Activated CD8-positive, alpha-beta memory T cell treated with anti-CD3 and anti-CD28 coated beads, Interleukin-2, amount 50 U/mL, for 4 hours (primary cell): ENCODE data around the gene PP2D1.
"Not testable (repeated sequence)": the region's sequence is repeated elsewhere in the genome, so short reads cannot be mapped to it uniquely, and the experiment has no call there.

Experiments
- DNase-seq: peaks from one replicate; pipeline ENCODE4 v3.0.0-alpha.2; 2020

The PP2D1 gene

DNA sequence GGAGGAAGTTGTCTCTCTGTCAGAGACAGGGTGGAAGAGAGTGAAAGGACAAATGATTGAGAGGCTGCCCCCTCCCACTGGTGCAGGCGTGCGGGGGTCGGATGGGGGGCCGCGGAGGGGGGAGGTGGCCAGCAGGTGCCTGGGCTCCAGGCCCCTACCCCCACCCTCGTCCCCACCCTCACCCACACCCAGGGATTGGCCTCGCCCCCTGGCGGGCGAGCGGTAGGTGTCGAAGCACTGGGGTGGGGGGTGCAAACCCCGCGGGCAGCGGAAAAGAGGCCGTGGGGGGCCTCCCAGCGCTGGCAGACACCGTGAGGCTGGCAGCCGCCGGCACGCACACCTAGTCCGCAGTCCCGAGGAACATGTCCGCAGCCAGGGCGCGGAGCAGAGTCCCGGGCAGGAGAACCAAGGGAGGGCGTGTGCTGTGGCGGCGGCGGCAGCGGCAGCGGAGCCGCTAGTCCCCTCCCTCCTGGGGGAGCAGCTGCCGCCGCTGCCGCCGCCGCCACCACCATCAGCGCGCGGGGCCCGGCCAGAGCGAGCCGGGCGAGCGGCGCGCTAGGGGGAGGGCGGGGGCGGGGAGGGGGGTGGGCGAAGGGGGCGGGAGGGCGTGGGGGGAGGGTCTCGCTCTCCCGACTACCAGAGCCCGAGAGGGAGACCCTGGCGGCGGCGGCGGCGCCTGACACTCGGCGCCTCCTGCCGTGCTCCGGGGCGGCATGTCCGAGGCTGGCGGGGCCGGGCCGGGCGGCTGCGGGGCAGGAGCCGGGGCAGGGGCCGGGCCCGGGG is 27.9 kb upstream of the PP2D1 start, which contains the start of gene KAT2B:
TSS of gene KAT2B (plus strand) at position 682 of the 783 bp plus-strand sequence. CDS start at position 714, 32 bp downstream.
- DNase-seq: peak; percentile 83

DNA sequence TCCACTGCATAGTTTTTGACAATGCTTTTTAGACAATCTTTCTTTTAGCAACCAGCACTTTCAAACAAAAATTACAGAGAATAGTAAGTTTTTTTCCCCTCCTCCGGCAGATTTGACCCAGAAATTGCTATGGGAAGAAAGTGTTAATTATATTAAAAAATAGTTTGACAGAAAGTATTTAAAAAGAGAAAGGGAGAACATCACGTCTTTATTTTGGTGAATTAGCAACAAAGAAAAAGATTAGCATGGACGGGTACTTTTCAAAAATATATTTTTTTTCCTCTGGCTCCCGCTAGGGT is 27.4 kb upstream of the PP2D1 start:
- DNase-seq: no peak

DNA sequence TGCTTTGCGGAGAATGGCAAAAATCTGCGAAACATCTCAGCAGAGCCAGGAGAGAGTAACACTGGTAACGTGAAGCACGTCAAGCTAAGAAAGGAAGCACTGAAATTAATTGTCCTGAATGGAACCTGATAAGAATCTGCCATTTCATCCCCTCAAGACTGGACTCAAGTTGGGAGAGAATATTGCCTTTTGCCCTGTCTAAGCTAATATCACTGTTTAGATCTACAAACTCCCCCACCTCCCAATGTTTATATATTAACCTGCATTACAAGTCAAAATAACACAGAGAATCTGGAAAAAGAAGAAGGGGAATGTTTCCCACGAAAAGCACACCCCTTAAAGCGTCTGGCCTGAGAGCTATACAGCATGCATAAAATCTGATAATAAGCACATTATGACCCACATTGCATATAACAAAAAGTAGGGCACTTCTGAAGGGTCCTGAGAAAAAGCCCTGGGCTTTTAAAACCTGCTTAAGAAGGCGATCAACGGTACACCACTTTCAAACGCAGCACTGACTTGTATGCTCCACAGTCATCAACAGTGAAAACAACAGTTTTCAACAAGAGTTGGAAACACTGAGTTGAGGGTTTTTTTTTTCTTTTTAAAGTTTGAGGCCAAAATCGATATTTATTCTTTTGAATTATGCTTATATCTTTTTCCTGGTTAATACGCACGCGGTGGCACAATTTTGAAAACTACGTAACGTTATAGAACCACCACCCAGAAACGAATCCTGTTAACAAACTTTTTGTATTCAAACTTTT is 26.8 kb upstream of the PP2D1 start:
- no peak for DNase-seq

DNA sequence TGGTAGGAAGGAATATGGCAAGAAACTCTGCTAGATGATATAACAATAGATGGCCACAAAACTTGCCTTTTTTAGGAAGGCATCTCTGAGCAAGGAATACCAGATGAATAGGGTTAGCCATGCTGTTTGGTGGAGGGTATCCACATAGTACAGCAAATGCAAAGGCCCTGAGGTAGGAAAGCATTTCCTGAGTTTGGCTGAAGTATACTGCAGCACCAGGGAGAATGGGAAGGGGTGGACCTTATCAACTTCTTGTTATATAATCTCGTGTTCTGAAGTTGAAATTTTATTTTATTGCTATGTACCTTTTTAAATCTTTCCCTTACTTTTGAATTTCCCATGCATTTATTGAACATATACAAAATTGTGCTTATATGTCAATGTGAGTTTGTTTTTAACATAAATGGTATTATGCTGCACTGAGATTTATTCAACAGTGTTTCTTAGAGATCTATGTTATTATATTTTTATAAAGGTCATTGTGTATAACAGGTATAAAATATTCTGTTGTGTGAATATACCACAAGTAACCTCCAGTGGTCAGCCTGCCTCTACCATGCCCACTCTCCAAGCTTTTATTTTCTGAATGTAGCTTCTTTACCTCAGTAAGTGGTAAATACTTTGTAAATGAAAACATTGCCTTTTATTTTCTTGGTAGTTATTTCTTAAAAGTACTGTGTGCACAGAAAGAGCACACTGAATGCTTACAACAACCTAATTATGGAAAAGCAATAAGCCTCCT is 25.4 kb upstream of the PP2D1 start:
- no peak for DNase-seq

DNA sequence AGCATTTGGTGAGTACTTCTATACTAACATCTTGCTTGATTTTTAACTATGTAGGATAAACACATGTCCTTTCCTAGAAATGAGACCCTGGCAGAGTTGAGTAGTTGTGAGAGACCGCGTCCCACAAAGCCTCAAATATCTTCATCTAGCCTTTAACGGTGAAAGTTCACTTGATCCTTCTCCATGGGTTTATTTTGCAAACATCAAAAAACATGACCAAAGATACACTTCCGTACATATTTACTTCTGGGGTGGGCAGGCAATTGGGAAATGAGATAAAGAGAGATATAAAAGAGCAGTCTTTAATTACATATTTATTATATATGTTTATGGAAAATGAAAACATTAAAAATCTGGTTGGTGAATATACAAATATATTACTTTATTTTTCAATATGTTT is 23.0 kb upstream of the PP2D1 start:
- DNase-seq: no peak

DNA sequence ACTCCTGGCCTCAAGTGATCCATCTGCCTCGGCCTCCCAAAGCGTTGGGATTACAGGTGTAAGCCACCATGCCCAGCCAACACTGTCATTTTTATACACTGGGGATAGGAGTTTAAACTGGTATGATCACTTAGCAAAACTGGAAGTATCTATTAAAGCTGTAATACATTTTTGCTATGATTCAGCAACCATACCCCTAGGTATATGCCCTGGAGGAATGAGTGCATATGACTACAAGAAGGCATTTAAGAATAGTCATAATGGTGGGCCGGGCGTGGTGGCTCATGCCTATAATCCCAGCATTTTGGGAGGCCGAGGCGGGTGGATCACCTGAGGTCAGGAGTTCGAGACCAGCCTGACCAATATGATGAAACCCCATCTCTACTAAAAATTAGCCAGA is 19.9 kb upstream of the PP2D1 start:
- not testable (repeated sequence) for DNase-seq

DNA sequence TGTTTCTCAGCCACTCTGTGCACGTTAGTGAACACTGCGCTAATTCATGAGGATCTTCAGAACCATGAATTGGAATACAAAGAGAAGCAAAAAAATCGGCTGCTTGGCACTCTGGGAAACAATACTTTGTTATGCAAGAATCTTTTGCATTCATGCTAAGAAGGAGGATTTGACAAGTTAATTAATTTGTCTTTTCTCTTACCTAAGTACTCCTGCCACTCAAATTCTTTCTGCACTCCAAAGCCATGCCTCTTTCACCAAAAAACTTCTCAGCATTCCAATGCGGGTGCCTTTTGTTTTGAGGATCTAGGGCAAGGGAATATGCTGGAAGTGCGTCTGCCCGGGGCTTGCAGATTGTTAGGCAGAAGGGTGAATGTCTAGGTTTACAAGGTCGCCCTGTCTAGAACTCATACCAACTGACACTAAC is 16.9 kb upstream of the PP2D1 start:
- no peak for DNase-seq

DNA sequence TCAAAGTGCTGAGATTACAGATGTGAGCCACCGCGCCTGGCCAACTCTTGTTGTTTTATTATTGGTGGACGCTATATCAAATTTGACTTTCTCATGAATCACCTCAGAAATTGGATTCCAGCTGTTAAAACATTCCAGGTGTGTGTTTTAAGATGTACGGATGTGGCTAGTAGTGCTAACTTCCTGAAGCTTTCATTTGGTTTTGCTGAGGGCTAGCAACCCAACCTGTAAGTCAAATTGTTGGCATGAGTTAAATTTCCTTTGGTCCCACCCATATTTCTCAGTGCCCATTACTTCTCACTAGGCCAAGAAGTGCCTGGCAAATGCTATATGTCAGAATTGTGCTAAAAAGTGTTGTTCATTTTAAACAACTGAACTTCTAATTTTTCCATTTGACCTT is 15.1 kb upstream of the PP2D1 start:
- DNase-seq: no peak

DNA sequence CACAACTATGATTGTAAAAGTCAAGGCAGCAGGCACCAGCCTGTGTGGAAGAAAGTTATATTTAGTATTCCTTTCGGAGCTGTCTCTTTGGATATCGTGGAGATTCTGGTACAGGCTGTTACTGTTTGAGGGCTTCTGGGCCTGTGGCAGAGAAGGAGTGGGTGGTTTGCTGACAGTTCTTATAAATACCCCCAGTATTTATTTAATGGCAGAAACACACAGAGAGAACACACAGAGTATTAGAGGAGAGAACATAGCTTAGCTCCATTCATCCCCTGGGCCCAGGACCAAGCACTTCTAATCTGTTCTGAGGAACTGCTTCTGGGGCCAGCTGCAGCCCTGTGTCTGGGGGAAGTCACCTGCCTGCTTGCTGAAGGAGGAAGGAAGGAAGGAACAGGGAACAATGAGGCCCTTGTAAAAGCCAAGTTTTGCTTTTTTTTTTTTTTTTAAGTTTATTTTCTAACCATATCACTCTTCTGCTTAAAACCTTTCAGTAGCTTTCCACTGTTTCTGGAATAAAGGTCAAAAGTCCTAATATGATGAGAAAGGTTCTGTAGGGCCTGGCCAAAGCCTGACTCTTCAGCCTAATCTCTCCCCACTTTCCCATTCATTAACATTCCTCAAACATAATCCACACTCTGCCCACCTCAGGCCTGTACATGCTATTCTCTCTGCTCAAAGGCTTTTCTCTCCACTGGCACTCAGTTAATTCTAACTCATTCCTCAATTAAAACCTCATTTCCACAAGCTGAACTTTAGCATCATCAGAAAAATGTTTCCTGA is 11.8 kb upstream of the PP2D1 start:
- DNase-seq: no peak

DNA sequence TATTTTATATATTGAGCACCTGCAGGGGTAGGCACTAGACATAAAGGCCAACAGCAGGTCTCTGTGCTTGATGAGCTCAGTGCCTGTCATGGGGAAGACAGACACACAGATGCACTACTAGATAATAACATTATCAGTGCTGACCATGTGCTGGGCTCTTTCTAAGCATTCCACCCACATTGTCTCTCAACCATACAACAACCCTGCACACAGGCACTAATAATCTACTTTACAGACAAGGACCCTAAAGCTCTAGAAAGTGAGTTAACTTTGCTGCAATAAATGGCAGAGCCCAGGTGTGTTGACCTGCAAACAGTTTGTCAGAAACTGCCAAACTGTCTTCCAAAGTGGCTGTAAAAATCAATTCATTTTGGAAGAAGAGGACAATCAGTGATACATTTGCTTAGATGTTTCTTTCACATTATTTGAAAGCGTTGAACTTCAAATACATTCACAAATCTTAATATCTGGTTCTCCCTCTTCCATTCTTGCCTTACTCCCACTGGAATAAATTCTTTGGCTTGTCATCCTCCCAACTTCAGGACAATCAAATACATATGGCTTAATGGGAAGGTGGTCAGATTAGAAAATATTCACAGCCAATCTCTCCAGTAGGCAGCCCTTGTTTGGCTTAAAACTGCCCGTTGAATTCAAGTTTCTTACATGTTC is 11.0 kb upstream of the PP2D1 start:
- no peak for DNase-seq

DNA sequence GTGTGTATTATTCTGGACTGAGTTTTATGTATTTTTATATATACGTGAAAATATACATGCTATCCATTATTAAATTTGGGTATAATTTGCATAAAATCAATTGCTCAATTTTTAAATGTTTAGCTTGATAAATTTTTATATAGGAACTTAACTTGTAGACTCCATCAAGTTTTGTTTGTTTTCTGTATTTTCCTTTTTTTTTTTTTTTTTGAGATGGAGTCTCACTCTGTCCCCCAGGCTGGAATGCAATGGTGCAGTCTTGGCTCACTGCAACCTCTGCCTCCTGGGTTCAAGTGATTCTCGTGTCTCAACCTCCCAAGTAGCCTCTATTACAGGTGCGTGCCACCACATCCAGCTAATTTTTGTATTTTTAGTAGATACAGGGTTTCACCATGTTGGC is 4.0 kb upstream of the PP2D1 start:
- not testable (repeated sequence) for DNase-seq

DNA sequence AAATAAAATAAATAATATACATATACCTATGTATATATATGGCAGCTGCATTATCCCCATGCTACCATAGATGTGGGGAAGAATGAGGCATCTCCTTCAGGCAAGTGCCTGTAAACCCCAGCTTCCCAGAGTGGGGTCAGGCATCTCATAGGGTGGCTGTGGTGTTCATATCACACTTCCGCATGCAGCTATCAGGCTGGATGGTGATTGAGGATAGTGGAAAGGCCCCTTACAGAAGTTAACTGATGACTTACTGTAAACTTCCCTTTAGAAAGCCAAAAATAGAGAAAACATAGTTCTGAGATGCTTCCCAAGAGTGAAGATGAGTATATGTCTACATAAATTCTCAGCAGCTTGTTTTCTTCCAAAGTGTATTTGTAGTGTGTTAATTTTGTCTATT is 3.5 kb upstream of the PP2D1 start:
- DNase-seq: no peak

DNA sequence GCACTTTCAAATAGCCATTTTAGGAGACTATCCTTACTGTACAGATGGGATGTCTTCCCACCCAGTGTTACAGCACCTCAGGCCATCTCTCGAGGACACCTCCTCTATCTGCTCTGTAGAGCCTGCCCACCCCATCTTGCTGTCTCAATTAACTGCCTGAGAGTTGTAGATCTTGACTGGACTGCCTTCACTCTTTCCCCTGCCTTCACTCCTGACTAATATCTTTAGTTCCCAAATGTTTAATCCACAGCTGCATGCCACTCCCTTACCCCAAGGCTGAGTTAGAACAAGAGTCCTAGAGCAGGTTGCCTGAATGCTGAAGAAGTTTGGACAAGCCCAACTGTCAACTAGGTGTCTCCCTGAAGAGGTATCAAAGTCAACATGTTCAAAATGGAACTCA is 1.3 kb upstream of the PP2D1 start:
- DNase-seq: no peak

DNA sequence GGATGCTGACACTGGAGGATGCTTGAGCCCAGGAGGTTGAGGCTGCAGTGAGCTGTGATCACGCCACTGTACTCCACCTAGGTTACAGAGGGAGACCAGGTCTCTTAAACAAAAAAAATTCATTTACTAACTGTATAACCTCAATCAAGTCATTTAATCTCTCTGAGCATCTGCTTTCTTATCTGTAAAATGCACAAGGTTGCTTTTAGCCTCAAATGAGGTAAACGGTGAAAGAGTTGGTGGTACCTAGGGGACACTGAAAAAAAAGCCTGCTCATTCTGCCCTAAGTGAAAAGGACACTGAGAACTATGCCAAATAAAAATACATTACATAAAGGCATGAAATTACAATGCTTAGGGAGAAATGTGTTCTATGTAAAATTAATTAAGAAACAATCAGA is 3.4 kb downstream of the PP2D1 start:
- DNase-seq: no peak

DNA sequence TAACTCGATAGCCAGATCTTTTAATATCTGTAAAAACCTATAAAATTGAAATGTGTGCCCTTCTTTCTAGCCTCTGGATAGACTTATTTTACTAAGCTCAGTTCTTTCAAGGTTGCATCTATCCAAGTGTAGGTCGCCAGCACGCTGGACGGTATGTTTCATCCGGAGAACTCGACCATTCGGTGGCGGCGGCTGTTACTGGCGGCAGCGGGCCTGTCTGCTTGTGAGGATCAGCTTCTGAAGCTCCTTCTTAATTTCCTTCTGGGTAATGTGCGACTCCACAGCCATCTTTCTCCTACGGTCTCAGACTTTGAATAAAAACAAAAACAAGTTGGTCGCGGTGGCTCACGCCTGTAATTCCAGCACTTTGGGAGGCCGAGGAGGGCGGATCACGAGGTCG is 4.1 kb downstream of the PP2D1 start:
- DNase-seq: no peak

DNA sequence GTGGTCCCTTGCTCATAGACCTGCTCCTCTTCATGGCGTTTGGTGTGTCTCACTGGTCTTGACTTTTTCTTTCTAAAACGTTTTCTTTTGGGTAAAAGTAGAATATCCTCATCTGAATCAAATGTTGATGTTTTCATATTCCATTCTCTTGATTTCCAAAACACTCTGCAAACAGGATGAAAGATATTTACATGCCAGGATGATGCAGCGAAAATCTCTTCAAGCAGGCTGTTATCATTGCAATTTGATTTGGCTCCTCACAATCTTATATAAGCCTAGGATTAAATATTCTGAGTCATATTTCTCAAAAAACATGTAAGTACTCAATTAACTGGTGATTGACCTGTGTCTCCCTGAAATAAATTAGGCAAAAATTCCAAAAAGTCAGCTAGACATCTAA is 10.1 kb downstream of the PP2D1 start:
- no peak for DNase-seq

DNA sequence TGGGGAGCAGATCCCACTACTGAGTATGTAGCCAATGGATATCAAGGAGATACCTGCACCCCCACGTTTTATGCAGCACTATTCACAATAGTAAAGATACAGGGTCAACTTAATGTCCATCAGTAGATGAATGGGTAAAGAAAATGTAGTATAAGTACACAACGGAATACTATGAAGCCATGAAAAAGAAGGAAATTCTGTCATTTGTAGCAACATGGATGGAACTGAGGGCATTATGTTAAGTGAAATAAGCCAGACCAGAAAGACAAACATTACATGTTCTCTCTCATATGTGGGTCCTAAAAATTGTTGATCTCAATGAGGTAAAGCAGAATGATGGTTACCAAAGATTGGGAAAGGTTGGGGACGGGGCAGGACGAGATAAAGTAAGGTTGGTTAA is 14.6 kb downstream of the PP2D1 start:
- no peak for DNase-seq

DNA sequence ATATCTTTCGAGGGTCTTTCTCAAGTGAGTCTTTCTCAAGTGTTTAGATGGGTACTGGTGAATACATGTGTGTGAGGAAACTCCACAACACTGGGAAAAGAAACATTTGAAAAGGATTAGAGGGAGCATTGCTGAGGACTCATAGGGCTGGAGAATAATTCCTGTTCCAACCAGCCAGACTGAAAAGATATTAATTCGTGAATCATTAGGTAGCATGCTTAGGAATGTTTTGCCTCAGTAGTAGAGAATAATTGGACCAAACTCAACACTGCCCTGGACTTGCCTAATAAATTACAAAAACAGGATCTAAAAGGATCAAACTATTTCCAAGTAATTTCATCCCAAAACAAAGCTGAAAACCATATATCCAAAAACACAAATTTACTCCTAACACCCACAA is 17.3 kb downstream of the PP2D1 start:
- no peak for DNase-seq

DNA sequence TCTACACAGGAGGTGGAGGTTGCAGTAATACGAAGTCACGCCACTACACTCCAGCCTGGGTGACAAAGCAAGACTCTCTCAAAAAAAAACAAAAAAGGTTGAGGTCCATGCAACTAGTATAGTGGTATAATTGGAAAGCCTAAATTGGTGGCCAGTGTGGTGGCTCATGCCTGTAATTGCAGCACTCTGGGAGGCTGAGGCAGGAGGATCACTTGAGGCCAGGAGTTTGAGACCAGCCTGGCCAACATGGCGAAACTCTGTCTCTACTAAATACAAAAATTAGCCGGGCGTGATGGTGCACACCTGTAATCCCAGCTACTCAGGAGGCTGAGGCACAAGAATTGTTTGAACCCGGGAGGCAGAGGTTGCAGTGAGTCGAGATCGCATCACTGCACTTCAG is 23.2 kb downstream of the PP2D1 start:
- DNase-seq: not testable (repeated sequence)

DNA sequence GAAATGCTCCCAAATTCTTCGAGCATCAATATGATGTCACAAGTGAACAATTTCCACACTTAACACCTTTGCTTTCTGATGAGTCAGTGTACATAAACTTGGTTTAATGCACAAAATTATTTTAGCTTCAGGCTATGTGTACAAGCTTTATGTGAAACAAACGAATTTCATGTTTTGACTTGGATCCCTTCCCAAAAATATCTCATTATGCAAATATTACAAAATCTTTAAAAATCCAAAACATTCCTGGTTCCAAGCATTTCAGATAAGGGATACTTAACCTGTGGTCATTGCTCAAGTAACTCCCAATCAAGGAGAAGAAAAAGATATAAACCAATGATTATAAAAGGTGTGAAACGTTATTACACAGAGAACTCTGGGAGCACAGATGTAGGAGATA is 40.0 kb downstream of the PP2D1 start:
- DNase-seq: no peak

DNA sequence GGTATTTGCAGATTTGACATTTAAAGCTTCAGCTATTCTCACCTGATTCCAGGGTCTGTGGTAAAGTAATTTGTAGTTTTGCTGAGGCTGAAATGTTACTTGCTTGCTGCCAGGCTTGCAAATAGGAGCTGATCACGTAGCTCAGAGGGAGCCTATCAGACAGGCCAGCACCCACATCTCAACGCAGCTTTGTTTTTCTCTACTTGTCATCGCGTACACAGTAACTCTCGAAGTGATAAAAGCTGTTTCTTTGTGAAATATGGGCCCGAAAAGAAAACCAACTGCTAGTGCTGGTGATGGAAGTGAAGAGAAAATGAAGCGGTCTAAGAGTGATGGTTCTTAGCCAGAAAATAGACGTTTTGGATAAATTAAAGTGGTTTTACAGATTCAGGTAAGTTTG is 41.7 kb downstream of the PP2D1 start:
- no peak for DNase-seq

DNA sequence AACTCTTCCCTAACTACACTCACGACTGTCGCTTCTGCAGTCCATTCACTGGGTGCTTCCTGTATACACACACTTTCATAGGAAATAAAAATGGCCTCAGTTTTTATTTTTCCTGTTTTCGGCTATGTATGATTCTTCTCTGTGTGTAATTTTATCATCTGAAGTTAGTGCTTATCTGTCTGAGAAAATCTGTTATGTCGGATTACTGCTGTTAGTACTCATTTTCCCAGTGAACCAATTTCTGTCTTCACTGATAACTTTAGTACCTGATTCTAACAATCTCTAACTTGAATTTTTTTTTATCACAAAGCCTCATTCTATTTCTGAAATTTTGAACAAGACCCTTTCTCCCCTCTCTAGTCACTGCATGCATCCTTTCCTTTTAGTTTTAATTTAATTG is 44.3 kb downstream of the PP2D1 start:
- DNase-seq: no peak

DNA sequence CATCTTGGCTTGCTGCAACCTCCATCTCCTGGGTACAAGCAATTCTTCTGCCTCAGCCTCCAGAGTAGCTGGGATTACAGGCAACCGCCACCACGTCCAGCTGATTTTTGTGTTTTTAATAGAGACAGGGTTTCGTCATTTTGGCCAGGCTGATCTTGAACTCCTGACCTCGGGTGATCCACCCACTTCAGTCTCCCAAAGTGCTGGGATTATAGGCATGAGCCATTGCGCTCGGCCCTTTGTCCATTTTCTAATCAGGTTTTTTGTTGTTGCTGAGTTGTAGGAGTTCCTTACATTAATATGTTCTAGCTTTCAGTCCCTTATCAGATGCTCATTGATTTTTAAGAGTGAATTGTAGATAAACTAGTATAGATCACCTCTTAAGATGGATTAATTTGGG is 44.9 kb downstream of the PP2D1 start:
- no peak for DNase-seq
